RWPE2 (cell line): ENCODE data around the gene GRM8.

Source experiments
- ATAC-seq: fragments of 200-7000 bp; cut with Tn5 transposase; 3 replicates; pipeline ENCODE4 v1.9.1; 2021; ENCODE audit warnings: low read depth
- DNase-seq: peaks from one replicate; pipeline ENCODE4 v3.0.0-alpha.2; 2020; ENCODE audit warnings: low spot score
- H3K27ac ChIP-seq: fragments of 450-650 bp; 2 replicates; pipeline ENCODE4 v1.5.1; 2017; ENCODE audit warnings: mild to moderate bottlenecking; ENCODE audit not compliant: poor library complexity, severe bottlenecking
- H3K27me3 ChIP-seq: fragments of 250-450 bp; sonication (Bioruptor Pico); 2 replicates; pipeline ENCODE4 v1.5.1; 2021; ENCODE audit warnings: mild to moderate bottlenecking, moderate library complexity; ENCODE audit not compliant: insufficient read depth, poor library complexity, severe bottlenecking
- H3K36me3 ChIP-seq: fragments of 250-450 bp; sonication (Bioruptor Pico); 2 replicates; pipeline ENCODE4 v1.5.1; 2020; ENCODE audit warnings: low read depth, mild to moderate bottlenecking, moderate library complexity
- H3K4me1 ChIP-seq: fragments of 250-450 bp; sonication (Bioruptor Pico); 2 replicates; pipeline ENCODE4 v1.5.1; 2021; ENCODE audit warnings: mild to moderate bottlenecking, moderate library complexity; ENCODE audit not compliant: insufficient read depth, poor library complexity, severe bottlenecking
- H3K4me3 ChIP-seq: fragments of 250-450 bp; sonication (Bioruptor Pico); 2 replicates; pipeline ENCODE4 v1.5.1; 2021; ENCODE audit warnings: mild to moderate bottlenecking, moderate library complexity; ENCODE audit not compliant: severe bottlenecking
- H3K9me3 ChIP-seq: fragments of 250-450 bp; sonication (Bioruptor Pico); 2 replicates; pipeline ENCODE4 v1.5.1; 2021; ENCODE audit warnings: mild to moderate bottlenecking, moderate library complexity; ENCODE audit not compliant: severe bottlenecking
- CTCF ChIP-seq: fragments of 450-650 bp; IDR thresholded peaks from one replicate; pipeline ENCODE4 v1.5.1; 2017; ENCODE audit warnings: mild to moderate bottlenecking, moderate library complexity; ENCODE audit not compliant: poor library complexity, severe bottlenecking

The GRM8 gene

DNA sequence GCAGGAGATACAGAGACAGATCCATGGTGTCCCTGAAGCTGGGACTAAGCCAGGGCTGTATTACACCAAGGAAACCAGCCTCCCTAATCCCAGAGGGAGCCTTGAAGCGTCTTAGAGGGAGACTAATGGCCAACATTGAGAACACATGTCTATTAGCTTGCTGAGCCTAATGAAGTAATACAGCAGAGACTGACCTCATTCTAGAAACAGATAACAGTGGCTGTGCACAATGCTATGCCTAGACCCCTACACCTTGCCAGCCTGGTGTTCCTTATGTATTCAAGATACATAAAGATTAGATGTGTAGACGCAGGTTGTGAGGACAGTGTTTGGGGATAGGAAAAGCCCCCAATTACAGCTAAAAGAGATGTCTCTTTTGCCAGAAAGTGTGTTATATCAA lies 19.1 kb downstream of the GRM8 start:
- no peak for ATAC-seq
- peaks cover 7% of the 10 kb centered on the region for H3K27me3 ChIP-seq
- no peak for DNase-seq
- H3K9me3 ChIP-seq, result no peaks in the 10 kb centered on the region
- no peak for TF ChIP-seq CTCF
- H3K27ac ChIP-seq, result no peak overlapping the region
- H3K4me1 ChIP-seq, result no peaks in the 10 kb centered on the region
- no peaks in the 10 kb centered on the region for H3K36me3 ChIP-seq
- H3K4me3 ChIP-seq, result no peak overlapping the region

- Histone ChIP-seq H3K4me3 (no peak overlapping the region), H3K27ac (no peak overlapping the region), H3K4me1 (no peaks in the 10 kb centered on the region), H3K27me3 (peaks cover 21% of the 10 kb centered on the region), H3K36me3 (no peaks in the 10 kb centered on the region), H3K9me3 (no peaks in the 10 kb centered on the region)
- ATAC-seq (no peak), DNase-seq (no peak)
- no peak for TF ChIP-seq CTCF
Measured at GRCh38 chr7:127231415-127231814, 21.3 kb downstream of the GRM8 start.

DNA sequence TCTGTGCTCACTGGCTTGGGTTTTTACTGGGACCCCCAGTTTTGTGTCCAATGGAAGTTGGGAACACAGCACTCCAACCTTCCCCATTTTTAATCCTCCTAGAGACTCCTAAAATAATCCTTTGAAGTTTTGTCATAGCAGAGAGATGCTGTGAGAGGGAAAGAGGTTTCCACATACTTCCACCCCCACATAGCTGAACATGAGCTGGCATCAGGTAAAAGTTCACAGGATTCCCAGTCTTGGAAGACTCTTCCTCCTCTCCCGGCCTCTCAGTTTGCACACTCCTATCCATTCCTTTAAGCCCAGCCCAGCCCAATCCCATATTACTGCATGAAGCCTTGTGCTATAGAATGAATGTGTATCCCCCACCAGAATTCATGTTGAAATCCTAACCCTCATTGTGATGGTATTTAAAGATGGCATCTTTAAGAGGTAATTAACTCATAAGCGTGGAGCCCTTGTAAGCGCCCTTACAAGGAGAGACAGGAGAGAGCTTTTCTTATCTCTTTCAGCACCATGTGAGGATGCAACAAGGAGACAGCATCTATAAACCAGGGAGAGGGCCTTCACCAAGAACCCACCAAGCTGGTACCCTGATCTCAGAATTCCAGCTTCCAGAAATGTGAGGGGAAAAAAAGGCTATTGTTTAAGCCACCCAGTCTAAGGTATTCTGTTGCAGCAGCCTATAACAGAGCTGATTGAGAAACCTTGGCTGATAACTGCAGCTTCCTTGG lies 22.4 kb downstream of the GRM8 start:
- no peak for ATAC-seq
- Histone ChIP-seq H3K27ac (no peak overlapping the region), H3K9me3 (no peaks in the 10 kb centered on the region), H3K4me3 (no peak overlapping the region), H3K36me3 (no peaks in the 10 kb centered on the region), H3K27me3 (peaks cover 23% of the 10 kb centered on the region), H3K4me1 (no peaks in the 10 kb centered on the region)
- TF ChIP-seq CTCF, result no peak
- DNase-seq, result no peak

- Histone ChIP-seq H3K9me3 (no peaks in the 10 kb centered on the region), H3K4me1 (no peaks in the 10 kb centered on the region), H3K27ac (no peak overlapping the region), H3K36me3 (no peaks in the 10 kb centered on the region), H3K27me3 (peaks cover 21% of the 10 kb centered on the region), H3K4me3 (no peak overlapping the region)
- TF ChIP-seq CTCF, result no peak
- DNase-seq (no peak), ATAC-seq (no peak)
Measured at GRCh38 chr7:127226685-127227374, 25.9 kb downstream of the GRM8 start.

DNA sequence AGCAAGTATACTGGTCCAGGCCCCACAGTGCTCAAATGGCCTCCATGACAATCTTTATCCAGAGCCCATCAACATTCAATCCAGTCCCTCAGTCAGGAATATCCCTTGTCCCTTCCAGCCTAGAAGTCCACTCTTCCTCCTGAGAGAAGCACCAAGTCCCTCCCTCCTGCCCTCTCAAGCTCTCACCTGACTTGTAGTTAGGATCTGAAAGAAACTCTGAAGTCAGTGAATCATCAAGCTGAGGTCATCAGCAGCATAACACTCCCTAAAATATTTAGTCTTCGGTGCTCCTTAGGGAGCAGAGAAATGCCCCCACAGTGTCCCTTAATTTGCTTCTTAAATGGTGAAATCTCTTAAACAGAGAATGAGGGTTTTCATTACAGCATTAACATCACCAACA lies 31.0 kb downstream of the GRM8 start:
- ATAC-seq, result no peak
- Histone ChIP-seq H3K36me3 (no peaks in the 10 kb centered on the region), H3K27ac (no peak overlapping the region), H3K4me3 (no peak overlapping the region), H3K9me3 (no peaks in the 10 kb centered on the region), H3K27me3 (peaks cover 8% of the 10 kb centered on the region), H3K4me1 (no peaks in the 10 kb centered on the region)
- no peak for TF ChIP-seq CTCF
- no peak for DNase-seq
